ENCODE data around the gene TRIM25. TPM values are rescaled to one million over a fixed set of nuclear protein-coding genes. Genes with fewer than 3 reads are reported as not detected.

TRIM25 gene
- total RNA-seq, 1 donor from 2014 or later: 22.5 TPM

GRCh38 chr17:56883616-56884015 is 30.2 kb downstream of the TRIM25 start:
- ATAC-seq (no peak), DNase-seq (ENCODE audit: missing footprints) (no peak)
- intact Hi-C loops (cut with DNase I): no loop called here

GRCh38 chr17:56881685-56882295 is 32.1 kb downstream of the TRIM25 start:
- intact Hi-C loops (cut with DNase I): no loop called here
- ATAC-seq (no peak), DNase-seq (ENCODE audit: missing footprints) (no peak)

GRCh38 chr17:56880571-56880970 is 33.3 kb downstream of the TRIM25 start:
- intact Hi-C loops (cut with DNase I): no loop called here
- ATAC-seq: no peak
- DNase-seq (ENCODE audit: missing footprints): no peak

- ATAC-seq: no peak
- intact Hi-C loops (cut with DNase I): no loop called here
Observed at GRCh38 chr17:56880133-56880532, 33.7 kb downstream of the TRIM25 start.

GRCh38 chr17:56879280-56879679 is 34.6 kb downstream of the TRIM25 start:
- DNase-seq (ENCODE audit: missing footprints): no peak
- intact Hi-C loops (cut with DNase I): no loop called here
- ATAC-seq: no peak

More at GRCh38 chr17:56880133-56880532, 33.7 kb downstream of the TRIM25 start:
- DNase-seq (ENCODE audit: missing footprints): no peak

- no peak for DNase-seq (ENCODE audit: missing footprints)
- no peak for ATAC-seq
- intact Hi-C loops (cut with DNase I): no loop called here
Observed at GRCh38 chr17:56876766-56877179, 37.1 kb downstream of the TRIM25 start.

GRCh38 chr17:56870081-56870651 is 43.7 kb downstream of the TRIM25 start:
- intact Hi-C loops (cut with DNase I): no loop called here
- ATAC-seq: no peak
- DNase-seq (ENCODE audit: missing footprints): no peak

- DNase-seq (ENCODE audit: missing footprints) (no peak), ATAC-seq (no peak)
- intact Hi-C loops (cut with DNase I): no loop called here
Observed at GRCh38 chr17:56868716-56869115, 45.1 kb downstream of the TRIM25 start.

GRCh38 chr17:56867948-56868376 is 45.9 kb downstream of the TRIM25 start:
- ATAC-seq: no peak
- no peak for DNase-seq (ENCODE audit: missing footprints)
- intact Hi-C loops (cut with DNase I): no loop called here

GRCh38 chr17:56866496-56866895 is 47.4 kb downstream of the TRIM25 start:
- ATAC-seq: no peak
- intact Hi-C loops (cut with DNase I): no loop called here
- no peak for DNase-seq (ENCODE audit: missing footprints)

- no peak for DNase-seq (ENCODE audit: missing footprints)
- intact Hi-C loops (cut with DNase I): no loop called here
- ATAC-seq: no peak
Observed at GRCh38 chr17:56866076-56866475, 47.8 kb downstream of the TRIM25 start.

- ATAC-seq: no peak
- no peak for DNase-seq (ENCODE audit: missing footprints)
- intact Hi-C loops (cut with DNase I): no loop called here
Observed at GRCh38 chr17:56863974-56864373, 49.9 kb downstream of the TRIM25 start.

GRCh38 chr17:56861899-56862298 is 52.0 kb downstream of the TRIM25 start:
- no peak for ATAC-seq
- intact Hi-C loops (cut with DNase I): no loop called here
- DNase-seq (ENCODE audit: missing footprints): no peak

- DNase-seq (ENCODE audit: missing footprints) (no peak), ATAC-seq (no peak)
- intact Hi-C loops (cut with DNase I): no loop called here
Observed at GRCh38 chr17:56851008-56851407, 62.8 kb downstream of the TRIM25 start.

GRCh38 chr17:56850591-56850990 is 63.3 kb downstream of the TRIM25 start:
- intact Hi-C loops (cut with DNase I): no loop called here
- no peak for DNase-seq (ENCODE audit: missing footprints)
- ATAC-seq: no peak

- intact Hi-C loops (cut with DNase I): no loop called here
- DNase-seq (ENCODE audit: missing footprints) (no peak), ATAC-seq (no peak)
Observed at GRCh38 chr17:56849131-56849530, 64.7 kb downstream of the TRIM25 start.

GRCh38 chr17:56847106-56847505 is 66.7 kb downstream of the TRIM25 start:
- no peak for DNase-seq (ENCODE audit: missing footprints)
- ATAC-seq: no peak
- intact Hi-C loops (cut with DNase I): no loop called here

- DNase-seq (ENCODE audit: missing footprints) (no peak), ATAC-seq (no peak)
- intact Hi-C loops (cut with DNase I): no loop called here
Observed at GRCh38 chr17:56845934-56846333, 67.9 kb downstream of the TRIM25 start.

GRCh38 chr17:56842577-56842976 is 71.3 kb downstream of the TRIM25 start:
- no peak for ATAC-seq
- intact Hi-C loops (cut with DNase I): no loop called here
- DNase-seq (ENCODE audit: missing footprints): no peak

- DNase-seq (ENCODE audit: missing footprints) (no peak), ATAC-seq (no peak)
- intact Hi-C loops (cut with DNase I): no loop called here
Observed at GRCh38 chr17:56838687-56839086, 75.2 kb downstream of the TRIM25 start.

Data from Right ventricle myocardium inferior (tissue), 1 donor.